Kidney (tissue), 14 donors: ENCODE measurements around the gene ROCK2. TPM values are rescaled to one million over a fixed set of nuclear protein-coding genes. Genes with fewer than 3 reads are reported as not detected.

Source experiments
- DNase-seq, 5 donors: peaks; one replicate each; pipeline ENCODE4 v3.0.0-alpha.2; 2013 to 2020
- FAIRE-seq: peaks from 2 replicates; lab custom pipeline; 2012; peaks lifted over from hg19 to GRCh38; lab: Jason Lieb, UNC
- H3K27ac ChIP-seq, 2 donors: one replicate each; pipeline ENCODE4 v1.7.0; 2013; ENCODE audit warnings: low read depth in 2 of 2, low read length in 2 of 2, inconsistent platforms in 1 of 2
- H3K27me3 ChIP-seq: one replicate; pipeline ENCODE4 v1.7.1; 2013; ENCODE audit warnings: low read length, inconsistent platforms; ENCODE audit not compliant: control insufficient read depth, insufficient read depth
- H3K36me3 ChIP-seq, 3 donors: one replicate each; pipeline versions ENCODE4 v1.7.0 to v1.7.1; 2013; ENCODE audit warnings: low read length in 3 of 3, control low read depth in 1 of 3, inconsistent platforms in 1 of 3; ENCODE audit not compliant: insufficient read depth in 3 of 3, control insufficient read depth in 2 of 3
- H3K4me1 ChIP-seq, 3 donors: one replicate each; pipeline versions ENCODE4 v1.7.0 to v1.7.1; 2013; ENCODE audit warnings: low read length in 3 of 3, inconsistent platforms in 1 of 3, low read depth in 1 of 3; ENCODE audit not compliant: control insufficient read depth in 2 of 3, insufficient read depth in 2 of 3
- H3K4me3 ChIP-seq, 3 donors: one replicate each; pipeline versions ENCODE4 v1.7.0 to v1.8.1; 2013; ENCODE audit warnings: low read length in 3 of 3, control low read depth in 1 of 3, inconsistent platforms in 1 of 3
- H3K9ac ChIP-seq, 3 donors: one replicate each; pipeline versions ENCODE4 v1.7.0 to v1.7.1; 2013; ENCODE audit warnings: low read length in 3 of 3, control low read depth in 1 of 3, inconsistent platforms in 1 of 3
- H3K9me3 ChIP-seq, 3 donors: one replicate each; pipeline versions ENCODE4 v1.7.0 to v1.7.1; 2013; ENCODE audit warnings: low read length in 3 of 3, control low read depth in 1 of 3, inconsistent platforms in 1 of 3; ENCODE audit not compliant: control insufficient read depth in 2 of 3, insufficient read depth in 1 of 3
- CTCF ChIP-seq: IDR thresholded peaks from 3 replicates; pipeline ENCODE4 v1.5.1; 2012; ENCODE audit warnings: mild to moderate bottlenecking, moderate library complexity, borderline replicate concordance; ENCODE audit not compliant: insufficient read depth; ENCODE audit errors: extremely low read depth
- intact Hi-C: fragments of 100-400 bp; cut with DNase I; formaldehyde crosslinking; loops from one replicate; pipeline ENCODE4 v1.11.1; 2022
- polyA plus RNA-seq: library from polyadenylated mRNA; stranded (reverse); fragments of 350-450 nt; fragmentation: Illumina TruSeq; extraction: RNeasy Lipid Tissue Mini Kit (QIAGEN cat#74804); gene quantifications from one replicate; pipeline ENCODE4 v1.2.3, GENCODE V29; 2014; ENCODE audit warnings: low read depth, low replicate concordance; ENCODE audit not compliant: insufficient read depth
- total RNA-seq: library from RNA; stranded (reverse); fragmentation: NEBNext Ultra II Directional; extraction: Animal tissue kit (Norgen Biotek cat#: 25700); gene quantifications from one replicate; pipeline ENCODE4 v1.2.1, GENCODE V29; 2021
- donor health status: control.
- donor health status: control.
- donor health status: control.
- donor health status: control.
- donor health status: control.
- donor health status: DM: yes; HTN: yes; CAD: no.
- donor health status: Normal renal cell carcinoma (clear cell type).

ROCK2 gene
- total and polyA plus RNA-seq, 2 donors from 2014 or later = 6.7 to 58.3 TPM

GRCh38 chr2:11154923-11155380, 189.5 kb downstream of the ROCK2 start:
- H3K4me3 ChIP-seq = peak overlapping the region; percentile 26 to 86 (median 83)
- FAIRE-seq = no peak
- H3K27me3 ChIP-seq = no peaks in the 10 kb centered on the region
- DNase-seq = peak; percentile 97 to 100 (median 99)
- H3K9ac ChIP-seq = peak overlapping the region in 2 of 3 donors; percentile 53 to 75
- peaks cover 2 to 11% (median 4%) of the 10 kb centered on the region in 3 donors for H3K4me1 ChIP-seq
- H3K9me3 ChIP-seq = no peaks in the 10 kb centered on the region
- no peak for TF ChIP-seq CTCF
- H3K27ac ChIP-seq = peak overlapping the region; percentile 84 to 89
- H3K36me3 ChIP-seq = no peaks in the 10 kb centered on the region
- intact Hi-C loops = no loop called here

- peak overlapping the region; percentile 26 to 86 (median 83) for H3K4me3 ChIP-seq
- no peak for FAIRE-seq
- intact Hi-C loops = no loop called here
These were observed 190.2 kb downstream of the ROCK2 start for GRCh38 chr2:11154016-11154922.

GRCh38 chr2:11152591-11152990, 191.8 kb downstream of the ROCK2 start:
- Histone ChIP-seq H3K36me3 (no peaks in the 10 kb centered on the region), H3K27ac (no peak overlapping the region), H3K4me1 (peaks cover 2 to 9% (median 4%) of the 10 kb centered on the region in 3 donors), H3K9ac (no peak overlapping the region), H3K9me3 (no peaks in the 10 kb centered on the region), H3K4me3 (no peak overlapping the region), H3K27me3 (no peaks in the 10 kb centered on the region)
- intact Hi-C loops = no loop called here
- DNase-seq (peak in 1 of 5 donors; percentile 41), FAIRE-seq (no peak)
- no peak for TF ChIP-seq CTCF

More at GRCh38 chr2:11154016-11154922, 190.2 kb downstream of the ROCK2 start:
- peaks cover 2 to 11% (median 4%) of the 10 kb centered on the region in 3 donors for H3K4me1 ChIP-seq
- H3K36me3 ChIP-seq = no peaks in the 10 kb centered on the region
- peak in 2 of 5 donors; percentile 50 to 55 for DNase-seq
- H3K27ac ChIP-seq = peak overlapping the region; percentile 84 to 89
- no peak for TF ChIP-seq CTCF
- no peaks in the 10 kb centered on the region for H3K9me3 ChIP-seq
- no peaks in the 10 kb centered on the region for H3K27me3 ChIP-seq
- H3K9ac ChIP-seq = peak overlapping the region in 2 of 3 donors; percentile 53 to 75
